LNCAP (cell line): Measurements from ENCODE around the gene C3orf52.

ENCODE experiments used
- TF ChIP-seq, protein P1 (sequence below): fragments of 450-650 bp; IDR thresholded peaks from 2 replicates; pipeline ENCODE4 v1.5.1; 2017; ENCODE audit warnings: mild to moderate bottlenecking

Gene C3orf52

DNA sequence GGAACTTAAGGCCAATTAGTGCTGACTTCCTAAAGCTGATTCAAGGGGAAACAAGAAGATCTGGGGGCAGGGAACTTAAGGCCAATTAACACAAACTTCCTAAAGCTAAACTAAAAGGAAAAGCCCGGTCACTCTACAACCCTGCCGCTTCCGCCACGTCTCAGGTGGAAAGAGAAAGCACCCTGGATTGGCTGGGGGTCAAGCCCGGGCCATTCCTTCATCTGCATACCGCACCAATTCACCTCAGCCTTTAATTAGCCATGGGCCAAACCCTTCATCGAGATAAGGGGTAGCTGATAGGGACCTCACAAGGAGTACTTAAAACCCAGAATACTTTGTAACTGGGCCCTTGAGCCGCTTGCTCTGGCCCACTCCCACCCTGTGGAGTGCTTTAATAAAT, 37.3 kb upstream of the C3orf52 start:
- TF ChIP-seq, protein P1, sequence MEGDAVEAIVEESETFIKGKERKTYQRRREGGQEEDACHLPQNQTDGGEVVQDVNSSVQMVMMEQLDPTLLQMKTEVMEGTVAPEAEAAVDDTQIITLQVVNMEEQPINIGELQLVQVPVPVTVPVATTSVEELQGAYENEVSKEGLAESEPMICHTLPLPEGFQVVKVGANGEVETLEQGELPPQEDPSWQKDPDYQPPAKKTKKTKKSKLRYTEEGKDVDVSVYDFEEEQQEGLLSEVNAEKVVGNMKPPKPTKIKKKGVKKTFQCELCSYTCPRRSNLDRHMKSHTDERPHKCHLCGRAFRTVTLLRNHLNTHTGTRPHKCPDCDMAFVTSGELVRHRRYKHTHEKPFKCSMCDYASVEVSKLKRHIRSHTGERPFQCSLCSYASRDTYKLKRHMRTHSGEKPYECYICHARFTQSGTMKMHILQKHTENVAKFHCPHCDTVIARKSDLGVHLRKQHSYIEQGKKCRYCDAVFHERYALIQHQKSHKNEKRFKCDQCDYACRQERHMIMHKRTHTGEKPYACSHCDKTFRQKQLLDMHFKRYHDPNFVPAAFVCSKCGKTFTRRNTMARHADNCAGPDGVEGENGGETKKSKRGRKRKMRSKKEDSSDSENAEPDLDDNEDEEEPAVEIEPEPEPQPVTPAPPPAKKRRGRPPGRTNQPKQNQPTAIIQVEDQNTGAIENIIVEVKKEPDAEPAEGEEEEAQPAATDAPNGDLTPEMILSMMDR = no peak

DNA sequence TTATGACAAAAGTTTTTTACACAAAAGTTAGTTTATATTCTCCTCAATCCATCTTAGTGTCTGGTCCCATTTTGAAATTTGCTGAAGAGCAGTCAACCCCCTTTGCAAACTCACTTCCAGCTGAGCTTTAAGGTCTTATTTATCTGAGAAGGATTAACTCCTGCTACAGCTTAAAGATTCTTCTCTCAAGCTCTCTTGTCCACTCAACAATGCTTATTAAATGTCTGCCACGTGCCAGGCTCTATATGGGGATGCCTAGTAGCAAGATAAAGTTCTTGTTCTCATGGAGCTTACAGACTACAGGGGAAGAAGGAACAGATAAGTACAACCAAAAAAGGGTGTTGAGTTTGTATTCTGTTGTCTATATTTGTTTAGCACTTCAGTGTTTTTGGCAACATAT, 33.0 kb upstream of the C3orf52 start:
- TF ChIP-seq, protein P1 = no peak

DNA sequence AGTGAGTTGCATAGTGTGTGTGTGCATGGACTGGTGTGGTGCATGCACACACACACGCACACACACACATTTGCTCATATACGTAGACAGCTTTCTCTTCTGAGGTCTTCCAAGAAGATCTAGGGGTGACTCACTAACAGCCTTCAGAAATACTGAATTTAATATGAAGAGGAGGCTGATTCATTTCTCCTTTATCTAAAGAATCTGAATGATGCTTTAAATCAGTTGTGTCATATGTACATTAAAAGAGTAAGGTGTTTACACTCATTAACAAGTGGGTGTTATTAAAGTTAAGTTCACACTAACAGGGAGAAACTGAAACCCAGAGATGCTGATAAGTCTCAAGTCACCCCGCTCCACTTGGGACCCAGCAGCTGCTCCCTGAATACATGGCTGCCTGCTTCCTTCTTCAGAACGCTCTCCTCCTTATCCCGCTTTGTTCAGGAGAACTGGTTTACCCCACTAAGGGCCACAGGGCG, 29.7 kb upstream of the C3orf52 start:
- TF ChIP-seq, protein P1 = no peak

DNA sequence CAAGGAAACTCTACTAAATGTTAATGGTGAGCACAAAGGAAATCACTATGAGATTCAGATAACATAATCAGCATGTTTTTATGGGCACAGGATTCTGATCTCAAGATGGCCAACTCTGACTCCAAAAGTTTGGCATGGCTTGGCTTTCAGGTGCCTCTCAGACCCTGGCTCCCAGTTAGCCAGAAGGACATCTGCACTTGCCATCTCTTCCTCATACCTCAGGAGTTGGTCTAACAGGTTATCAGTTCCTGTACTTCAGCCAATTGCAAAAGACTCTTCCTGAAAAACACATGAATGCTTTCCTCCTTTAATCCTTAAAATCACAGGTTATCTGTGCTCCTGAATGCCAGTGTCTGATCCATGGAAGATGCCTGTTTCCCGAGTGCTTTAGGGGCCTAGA, 26.7 kb upstream of the C3orf52 start:
- TF ChIP-seq, protein P1 = no peak

DNA sequence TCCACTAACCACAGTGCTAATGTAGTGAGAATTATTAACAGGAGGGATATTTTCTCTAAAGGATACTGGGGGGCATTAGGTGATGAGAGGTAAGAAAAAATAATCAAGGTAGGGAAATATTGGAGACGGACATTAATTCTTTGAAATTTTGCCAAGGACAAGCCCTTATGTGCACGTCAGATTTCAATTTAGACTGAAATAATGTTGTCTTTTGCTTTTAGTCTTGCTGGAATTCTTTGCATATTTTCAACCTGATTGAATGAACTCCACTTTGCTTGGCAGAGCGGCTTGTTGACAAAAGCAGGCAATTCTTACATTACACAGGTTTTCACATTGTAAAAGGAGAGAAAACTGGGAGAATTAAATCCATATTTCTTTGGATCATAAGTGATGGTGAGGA, 25.0 kb upstream of the C3orf52 start:
- TF ChIP-seq, protein P1 = no peak

DNA sequence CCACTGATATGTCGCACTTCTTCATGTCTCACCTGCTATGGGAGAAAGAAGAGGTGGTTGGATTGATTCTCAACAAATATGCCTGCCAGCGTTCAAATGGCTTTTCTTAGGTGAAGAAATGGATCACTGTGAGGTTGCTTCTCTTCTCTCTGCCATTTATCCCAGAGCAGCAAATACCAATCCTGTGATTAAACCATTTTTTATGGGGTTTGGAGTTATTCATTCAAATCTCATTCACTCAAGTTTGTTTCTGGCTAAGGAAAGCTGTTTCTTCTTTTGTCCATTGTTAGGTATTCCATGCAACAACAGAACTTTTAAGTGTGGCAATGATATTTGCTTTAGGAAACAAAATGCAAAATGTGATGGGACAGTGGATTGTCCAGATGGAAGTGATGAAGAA, 12.2 kb upstream of the C3orf52 start:
- TF ChIP-seq, protein P1 = no peak

DNA sequence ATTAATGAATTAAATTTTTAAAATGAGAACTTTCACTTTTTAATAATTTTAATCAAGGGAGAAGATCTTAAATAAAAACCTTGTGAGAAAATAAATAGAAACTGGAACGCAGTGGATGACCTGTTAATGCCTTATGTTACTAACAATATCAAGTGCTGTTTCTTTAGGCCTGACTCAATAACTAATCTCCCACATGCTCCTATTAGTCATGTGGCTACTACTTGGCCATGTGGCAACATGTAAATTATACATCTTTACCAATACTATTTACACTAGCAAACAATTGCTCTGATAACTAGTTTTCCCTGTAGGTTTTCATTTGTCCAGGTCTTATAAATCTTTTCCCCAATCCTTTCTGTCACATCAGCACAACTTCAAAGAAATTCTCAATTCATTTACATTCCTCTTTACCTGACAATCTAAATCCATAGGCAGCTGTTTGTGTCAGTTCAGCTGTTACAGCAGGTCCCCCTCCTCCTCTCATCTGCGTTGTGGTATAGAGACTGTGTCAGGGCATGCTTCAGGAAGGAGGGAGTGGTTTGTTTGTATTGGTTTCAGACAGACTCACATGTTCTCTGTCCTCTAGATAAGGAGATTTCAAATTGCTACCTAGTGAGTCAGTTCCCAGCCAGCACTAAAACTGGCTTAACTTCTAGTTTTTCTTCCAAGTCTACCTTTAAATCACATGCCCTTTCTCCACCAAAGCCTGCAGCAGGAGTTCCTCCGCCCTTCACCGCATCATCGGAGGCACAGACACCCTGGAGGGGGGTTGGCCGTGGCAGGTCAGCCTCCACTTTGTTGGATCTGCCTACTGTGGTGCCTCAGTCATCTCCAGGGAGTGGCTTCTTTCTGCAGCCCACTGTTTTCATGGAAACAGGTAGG, 11.3 kb upstream of the C3orf52 start:
- TF ChIP-seq, protein P1 = no peak
